Measurements from ENCODE around the gene AKAP8. TPM values are rescaled to one million over a fixed set of nuclear protein-coding genes. Genes with fewer than 3 reads are reported as not detected.
"Not testable (repeated sequence)": the region's sequence is repeated elsewhere in the genome, so short reads cannot be mapped to it uniquely, and the experiment has no call there.

AKAP8 gene
- total and polyA plus RNA-seq, 4 donors: 7.5 to 12.4 (median 9.8) TPM

DNA sequence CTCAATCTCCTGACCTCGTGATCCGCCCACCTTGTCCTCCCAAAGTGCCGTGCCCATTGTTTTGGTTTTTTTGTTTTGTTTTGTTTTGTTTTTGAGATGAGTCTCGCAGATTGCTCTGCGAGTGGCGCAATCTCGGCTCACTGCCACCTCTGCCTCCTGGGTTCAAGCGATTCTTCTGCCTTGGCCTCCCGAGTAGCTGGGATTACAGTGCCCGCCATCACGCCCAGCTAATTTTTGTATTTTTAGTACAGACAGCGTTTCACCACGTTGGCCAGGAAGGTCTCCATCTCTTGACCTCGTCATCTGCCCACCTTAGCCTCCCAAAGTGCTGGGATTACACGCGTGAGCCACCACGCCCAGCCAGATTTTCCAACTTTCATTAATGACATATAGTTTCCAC is 15.7 kb upstream of the AKAP8 start:
- H3K27me3 ChIP-seq (ENCODE audit: control insufficient read depth in 4 of 4, insufficient read depth in 4 of 4, low read length in 3 of 4); H3K4me1 ChIP-seq (ENCODE audit: control insufficient read depth in 4 of 4, insufficient read depth in 4 of 4, low read length in 3 of 4); DNase-seq (ENCODE audit: low spot score); H3K9ac ChIP-seq (ENCODE audit: low read depth in 1 of 2, low read length in 2 of 2); H3K9me3 ChIP-seq (ENCODE audit: control insufficient read depth in 4 of 4, low read length in 3 of 4); H3K4me3 ChIP-seq (ENCODE audit: low read depth in 1 of 3, low read length in 3 of 3); H3K27ac ChIP-seq (ENCODE audit: low read depth in 1 of 2, low read length in 2 of 2): not testable (repeated sequence)
- peaks cover 27 to 64% (median 46%) of the 10 kb centered on the region in 4 donors for H3K36me3 ChIP-seq (ENCODE audit: control insufficient read depth in 4 of 4, insufficient read depth in 3 of 4, low read depth in 1 of 4, low read length in 3 of 4)
- WGBS: 96% methylated on average over 17 of the region's 17 CpGs

DNA sequence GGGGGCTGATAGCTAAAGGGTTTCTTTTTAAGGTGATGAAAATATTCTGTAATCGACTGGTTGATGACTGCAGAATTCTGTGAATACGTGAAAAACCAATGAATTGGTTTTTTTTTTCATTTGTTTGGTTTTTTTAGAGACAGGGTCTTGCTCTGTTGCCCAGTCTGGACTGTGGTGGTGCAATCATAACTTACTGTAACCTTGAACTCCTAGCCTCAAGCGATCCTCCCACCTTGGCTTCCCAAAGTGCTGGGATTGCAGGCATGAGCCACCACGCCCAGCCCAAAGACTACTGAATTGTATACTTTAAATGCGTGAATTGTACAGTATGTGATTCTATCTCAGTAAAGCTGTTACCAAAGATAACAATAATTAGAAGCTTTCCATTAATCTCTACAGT is 14.8 kb upstream of the AKAP8 start:
- Histone ChIP-seq H3K4me1 (ENCODE audit: control insufficient read depth in 4 of 4, insufficient read depth in 4 of 4, low read length in 3 of 4) (peaks cover 0 to 2% (median 0%) of the 10 kb centered on the region in 4 donors), H3K9ac (ENCODE audit: low read depth in 1 of 2, low read length in 2 of 2) (no peak overlapping the region), H3K4me3 (ENCODE audit: low read depth in 1 of 3, low read length in 3 of 3) (no peak overlapping the region), H3K27ac (ENCODE audit: low read depth in 1 of 2, low read length in 2 of 2) (no peak overlapping the region), H3K36me3 (ENCODE audit: control insufficient read depth in 4 of 4, insufficient read depth in 3 of 4, low read depth in 1 of 4, low read length in 3 of 4) (peaks cover 23 to 56% (median 42%) of the 10 kb centered on the region in 4 donors), H3K27me3 (ENCODE audit: control insufficient read depth in 4 of 4, insufficient read depth in 4 of 4, low read length in 3 of 4) (no peaks in the 10 kb centered on the region), H3K9me3 (ENCODE audit: control insufficient read depth in 4 of 4, low read length in 3 of 4) (no peaks in the 10 kb centered on the region)
- WGBS: 83% methylated on average over 5 of the region's 5 CpGs
- TF ChIP-seq FOXA2 (IDR thresholded peaks at IDR 0.05) (no peak), YY1 (IDR thresholded peaks at IDR 0.05) (no peak), RXRA (IDR thresholded peaks at IDR 0.05) (no peak), HNF4G (IDR thresholded peaks at IDR 0.05) (no peak), MAX (IDR thresholded peaks at IDR 0.05) (no peak), TAF1 (conservative IDR thresholded peaks at IDR 0.05) (no peak), FOXA1 (IDR thresholded peaks at IDR 0.05) (no peak), JUND (IDR thresholded peaks at IDR 0.05) (no peak), HNF4A (conservative IDR thresholded peaks at IDR 0.05) (no peak), ZBTB33 (IDR thresholded peaks at IDR 0.05) (no peak)
- TF ChIP-seq, protein P1, sequence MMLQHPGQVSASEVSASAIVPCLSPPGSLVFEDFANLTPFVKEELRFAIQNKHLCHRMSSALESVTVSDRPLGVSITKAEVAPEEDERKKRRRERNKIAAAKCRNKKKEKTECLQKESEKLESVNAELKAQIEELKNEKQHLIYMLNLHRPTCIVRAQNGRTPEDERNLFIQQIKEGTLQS (IDR thresholded peaks at IDR 0.05): no peak
- no peak for DNase-seq (ENCODE audit: low spot score)

DNA sequence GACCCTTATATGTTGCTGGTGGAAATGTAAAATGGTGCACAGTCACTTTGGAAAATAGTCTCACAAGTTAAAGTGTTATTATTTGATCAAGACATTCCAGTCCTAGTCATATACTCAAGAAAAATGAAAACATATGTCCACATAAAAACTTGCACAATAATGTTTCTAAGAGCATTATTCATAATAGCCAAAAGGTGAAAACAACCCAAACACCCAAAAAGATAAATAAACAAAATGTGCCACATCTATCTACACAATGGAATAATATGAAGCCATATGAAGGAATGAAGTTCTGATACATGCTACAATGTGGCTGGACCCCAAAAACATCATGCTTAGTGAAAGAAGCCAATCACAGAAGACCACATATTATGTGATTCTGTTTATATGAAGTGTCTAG is 14.4 kb upstream of the AKAP8 start:
- Histone ChIP-seq H3K27me3 (ENCODE audit: control insufficient read depth in 4 of 4, insufficient read depth in 4 of 4, low read length in 3 of 4) (no peaks in the 10 kb centered on the region), H3K9ac (ENCODE audit: low read depth in 1 of 2, low read length in 2 of 2) (no peak overlapping the region), H3K27ac (ENCODE audit: low read depth in 1 of 2, low read length in 2 of 2) (no peak overlapping the region), H3K4me3 (ENCODE audit: low read depth in 1 of 3, low read length in 3 of 3) (no peak overlapping the region), H3K9me3 (ENCODE audit: control insufficient read depth in 4 of 4, low read length in 3 of 4) (no peaks in the 10 kb centered on the region), H3K36me3 (ENCODE audit: control insufficient read depth in 4 of 4, insufficient read depth in 3 of 4, low read depth in 1 of 4, low read length in 3 of 4) (peaks cover 19 to 52% (median 38%) of the 10 kb centered on the region in 4 donors), H3K4me1 (ENCODE audit: control insufficient read depth in 4 of 4, insufficient read depth in 4 of 4, low read length in 3 of 4) (peaks cover 0 to 2% (median 0%) of the 10 kb centered on the region in 4 donors)
- no peak for DNase-seq (ENCODE audit: low spot score)
- TF ChIP-seq JUND (IDR thresholded peaks at IDR 0.05) (no peak), MAX (IDR thresholded peaks at IDR 0.05) (no peak), RAD21 (IDR thresholded peaks at IDR 0.05) (no peak), EGR1 (IDR thresholded peaks at IDR 0.05; ENCODE audit: low read depth in 2 of 2) (no peak), GABPA (IDR thresholded peaks at IDR 0.05 in 1 of 2, conservative IDR thresholded peaks at IDR 0.05 in 1 of 2) (no peak), ZBTB33 (IDR thresholded peaks at IDR 0.05) (no peak), HNF4A (conservative IDR thresholded peaks at IDR 0.05) (no peak), NR2F2 (IDR thresholded peaks at IDR 0.05) (no peak)

Data from liver (tissue), 9 donors.